Urothelium cell line (cell line): ENCODE results near the gene DRD4.
A peak's percentile ranks its signal among the peaks of the same experiment; 100 is the strongest.

Source experiments
- DNase-seq: peaks from one replicate; pipeline ENCODE4 v3.0.0; 2011; ENCODE audit warnings: low spot score, mixed read lengths
- FAIRE-seq: peaks from 2 replicates; lab custom pipeline; 2011; peaks lifted over from hg19 to GRCh38; lab: Jason Lieb, UNC

DRD4 gene

GRCh38 chr11:609341-609811 is 27.7 kb upstream of the DRD4 start:
- FAIRE-seq, result no peak
- no peak for DNase-seq

- FAIRE-seq, result no peak
Measured at GRCh38 chr11:610146-610801, 26.8 kb upstream of the DRD4 start.

GRCh38 chr11:611001-611996 is 25.8 kb upstream of the DRD4 start:
- FAIRE-seq, result no peak

More at GRCh38 chr11:610146-610801, 26.8 kb upstream of the DRD4 start:
- no peak for DNase-seq

GRCh38 chr11:612201-612960 is 24.7 kb upstream of the DRD4 start:
- FAIRE-seq (no peak), DNase-seq (no peak)

More at GRCh38 chr11:611001-611996, 25.8 kb upstream of the DRD4 start:
- no peak for DNase-seq

- FAIRE-seq (no peak), DNase-seq (no peak)
Measured at GRCh38 chr11:612961-613300, 24.1 kb upstream of the DRD4 start.

- DNase-seq (peak; percentile 60), FAIRE-seq (no peak)
Measured at GRCh38 chr11:613369-613968, 23.6 kb upstream of the DRD4 start.

- no peak for DNase-seq
- no peak for FAIRE-seq
Measured at GRCh38 chr11:614021-614622, 22.9 kb upstream of the DRD4 start.

GRCh38 chr11:614623-615503 is 22.2 kb upstream of the DRD4 start:
- DNase-seq (no peak), FAIRE-seq (no peak)

GRCh38 chr11:615504-616319 is 21.4 kb upstream of the DRD4 start, which contains the start of gene IRF7:
Gene IRF7, minus strand, starts transcription at chr11:615950. Its CDS starts 586 bp downstream, at chr11:615364.
- FAIRE-seq, result no peak
- no peak for DNase-seq

- no peak for DNase-seq
- no peak for FAIRE-seq
Measured at GRCh38 chr11:616320-617198, 20.5 kb upstream of the DRD4 start.

GRCh38 chr11:617199-617911 is 19.7 kb upstream of the DRD4 start:
- DNase-seq (no peak), FAIRE-seq (no peak)

GRCh38 chr11:617912-618682 is 19.0 kb upstream of the DRD4 start:
- DNase-seq (no peak), FAIRE-seq (no peak)

GRCh38 chr11:618856-619627 is 18.0 kb upstream of the DRD4 start:
- no peak for FAIRE-seq
- no peak for DNase-seq

GRCh38 chr11:619628-620050 is 17.4 kb upstream of the DRD4 start:
- no peak for DNase-seq

GRCh38 chr11:620201-620600 is 16.9 kb upstream of the DRD4 start:
- FAIRE-seq, result no peak
- DNase-seq, result no peak

More at GRCh38 chr11:619628-620050, 17.4 kb upstream of the DRD4 start:
- FAIRE-seq, result no peak
